VCaP (cell line): ENCODE measurements around the gene EML3.
"Not testable (repeated sequence)": the region's sequence is repeated elsewhere in the genome, so short reads cannot be mapped to it uniquely, and the experiment has no call there.

Source experiments
- H3K27ac ChIP-seq: fragments of 450-650 bp; 2 replicates; pipeline ENCODE4 v1.5.1; 2017
- TF ChIP-seq, protein P1 (sequence below): fragments of 450-650 bp; conservative IDR thresholded peaks from 2 replicates; pipeline ENCODE4 v1.5.1; 2017; ENCODE audit warnings: mild to moderate bottlenecking, moderate library complexity

EML3 gene

GRCh38 chr11:62591448-62592145 is 21.0 kb downstream of the EML3 start, which contains the start of gene TUT1:
TUT1 (minus strand) TSS chr11:62591523; CDS start chr11:62591485, 38 bp downstream.
- H3K27ac ChIP-seq, result peak within 1 kb of the TSS; percentile 96
- TF ChIP-seq, protein P1, sequence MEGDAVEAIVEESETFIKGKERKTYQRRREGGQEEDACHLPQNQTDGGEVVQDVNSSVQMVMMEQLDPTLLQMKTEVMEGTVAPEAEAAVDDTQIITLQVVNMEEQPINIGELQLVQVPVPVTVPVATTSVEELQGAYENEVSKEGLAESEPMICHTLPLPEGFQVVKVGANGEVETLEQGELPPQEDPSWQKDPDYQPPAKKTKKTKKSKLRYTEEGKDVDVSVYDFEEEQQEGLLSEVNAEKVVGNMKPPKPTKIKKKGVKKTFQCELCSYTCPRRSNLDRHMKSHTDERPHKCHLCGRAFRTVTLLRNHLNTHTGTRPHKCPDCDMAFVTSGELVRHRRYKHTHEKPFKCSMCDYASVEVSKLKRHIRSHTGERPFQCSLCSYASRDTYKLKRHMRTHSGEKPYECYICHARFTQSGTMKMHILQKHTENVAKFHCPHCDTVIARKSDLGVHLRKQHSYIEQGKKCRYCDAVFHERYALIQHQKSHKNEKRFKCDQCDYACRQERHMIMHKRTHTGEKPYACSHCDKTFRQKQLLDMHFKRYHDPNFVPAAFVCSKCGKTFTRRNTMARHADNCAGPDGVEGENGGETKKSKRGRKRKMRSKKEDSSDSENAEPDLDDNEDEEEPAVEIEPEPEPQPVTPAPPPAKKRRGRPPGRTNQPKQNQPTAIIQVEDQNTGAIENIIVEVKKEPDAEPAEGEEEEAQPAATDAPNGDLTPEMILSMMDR, result 0 out of 2 replicates have a peak, but pooled peaks have one; percentile 6

DNA sequence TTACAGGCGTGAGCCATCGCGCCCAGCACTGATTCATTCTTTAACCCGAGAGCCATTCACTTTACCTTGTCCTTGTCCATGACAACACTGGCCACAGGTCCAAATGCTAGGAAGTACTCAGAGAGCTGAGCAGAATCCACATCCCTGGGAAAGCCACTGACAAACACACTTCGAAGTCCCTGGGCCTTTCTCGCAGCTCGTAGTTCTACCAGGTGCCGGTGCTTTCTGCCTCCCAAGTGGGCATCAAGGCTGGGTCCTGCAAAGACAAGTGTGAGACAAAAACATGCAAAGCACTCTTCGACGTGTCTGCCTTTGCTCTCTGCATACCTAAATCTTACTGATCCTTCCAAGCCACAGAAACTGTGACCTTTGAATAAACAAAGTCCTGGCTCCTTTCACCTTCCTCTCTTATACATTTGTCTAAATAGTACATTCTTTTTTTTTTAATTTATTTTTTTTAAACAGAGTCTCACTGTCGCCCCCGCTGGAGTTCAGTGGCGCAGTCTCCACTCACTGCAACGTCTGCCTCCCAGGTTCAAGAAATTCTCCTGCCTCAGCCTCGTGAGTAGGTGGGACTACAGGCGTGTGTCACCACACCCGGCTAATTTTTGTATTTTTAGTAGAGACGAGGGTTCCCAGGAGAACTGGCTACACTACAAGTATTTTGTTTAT is 23.5 kb downstream of the EML3 start:
- TF ChIP-seq, protein P1, result peak; percentile 49

DNA sequence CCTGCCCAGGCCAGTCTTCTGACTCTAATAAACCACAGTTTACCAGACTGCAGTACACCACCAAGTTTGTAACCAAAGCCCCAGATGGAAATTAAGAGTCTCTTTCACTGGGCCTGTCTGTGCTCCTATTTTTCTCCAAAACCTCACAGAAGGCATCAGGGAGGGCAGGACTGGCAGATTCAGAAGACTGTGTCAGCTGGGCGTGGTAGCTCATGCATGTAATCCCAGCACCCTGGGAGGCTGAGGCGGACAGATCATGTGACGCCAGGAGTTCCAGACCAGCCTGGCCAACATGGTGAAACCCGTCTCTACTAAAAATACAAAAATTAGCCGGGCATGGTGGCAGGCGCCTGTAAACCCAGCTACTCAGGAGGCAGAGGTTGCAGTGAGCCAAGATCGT is 27.2 kb downstream of the EML3 start:
- H3K27ac ChIP-seq, result not testable (repeated sequence)

More for the DNA sequence above, 23.5 kb downstream of the EML3 start:
- H3K27ac ChIP-seq, result peak overlapping the region; percentile 70

- not testable (repeated sequence) for H3K27ac ChIP-seq
Measured at GRCh38 chr11:62581735-62582134, 30.8 kb downstream of the EML3 start.

GRCh38 chr11:62580959-62581715 is 31.4 kb downstream of the EML3 start:
- no peak overlapping the region for H3K27ac ChIP-seq
- TF ChIP-seq, protein P1, result no peak

DNA sequence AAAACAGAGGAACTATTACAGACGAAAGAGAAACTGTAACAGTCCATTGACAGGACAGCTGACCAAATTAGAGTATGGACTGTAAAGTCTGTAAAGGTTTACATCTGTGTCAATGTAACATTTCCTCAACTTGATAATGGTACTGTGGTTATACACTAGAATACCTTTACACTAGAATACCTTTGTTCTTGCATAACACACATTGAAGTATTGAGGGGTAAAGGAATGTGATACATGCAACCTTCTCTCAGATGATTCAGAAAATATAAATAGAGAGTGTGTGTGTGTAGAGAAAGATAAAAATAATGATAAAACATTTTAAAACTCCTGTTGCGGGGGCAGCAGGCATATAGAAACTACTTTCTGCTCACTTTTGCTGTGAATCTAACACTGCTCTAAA is 33.3 kb downstream of the EML3 start:
- TF ChIP-seq, protein P1, result no peak
- H3K27ac ChIP-seq, result no peak overlapping the region

DNA sequence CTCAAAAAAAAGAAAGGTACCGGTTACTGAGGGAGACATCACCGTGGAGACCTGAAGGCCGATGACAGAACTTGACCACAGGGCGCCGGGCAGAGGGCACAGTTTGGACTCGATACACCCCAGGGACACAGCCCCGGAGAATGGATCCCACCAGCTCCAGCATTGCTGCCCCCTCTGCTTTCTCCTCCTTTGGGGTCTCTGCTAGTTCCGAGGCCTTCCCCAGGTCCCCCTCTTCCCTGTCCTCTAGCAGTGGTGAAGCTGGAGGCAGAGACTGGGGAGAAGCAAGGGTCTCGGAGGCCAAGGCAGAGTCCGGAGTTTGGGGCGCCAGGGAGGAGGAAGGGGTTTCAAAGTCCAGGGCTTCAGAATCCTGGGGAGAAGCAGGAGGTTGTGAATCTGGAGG is 34.0 kb downstream of the EML3 start:
- TF ChIP-seq, protein P1, result no peak
- H3K27ac ChIP-seq, result no peak overlapping the region

DNA sequence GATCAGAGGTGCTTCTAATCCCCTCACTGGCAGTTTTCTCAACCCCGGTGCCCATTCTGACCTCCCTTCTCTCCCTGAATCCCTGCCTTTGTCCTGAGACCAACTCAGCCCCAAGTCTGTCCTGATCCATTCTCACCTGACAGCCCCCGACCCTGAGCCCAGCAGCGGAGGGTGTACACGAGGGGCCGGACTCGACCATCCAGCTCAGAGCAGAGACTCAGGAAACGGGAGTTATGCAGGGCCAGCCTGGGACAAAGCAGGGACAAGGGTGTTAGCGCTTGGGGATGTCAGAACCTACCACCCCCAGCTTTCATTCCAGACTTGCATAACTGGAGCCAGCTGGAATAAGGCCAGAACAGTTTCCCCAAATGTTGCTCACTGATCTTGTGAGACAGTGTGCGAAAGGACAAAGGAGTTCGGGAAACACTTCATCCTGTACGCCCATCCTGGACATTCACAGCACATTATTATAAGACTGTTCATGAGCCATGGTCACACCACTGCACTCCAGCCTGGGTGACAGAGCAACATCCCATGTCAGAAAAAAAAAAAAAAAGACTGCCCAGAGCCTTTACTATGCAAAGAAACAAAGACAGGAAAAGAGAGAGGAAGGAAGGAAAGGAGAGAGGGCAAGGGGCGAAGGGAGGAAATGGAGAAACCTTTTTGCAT is 35.4 kb downstream of the EML3 start:
- H3K27ac ChIP-seq, result no peak overlapping the region
- TF ChIP-seq, protein P1, result no peak
